Measurements from ENCODE around the gene GPR156. TPM values are rescaled to one million over a fixed set of nuclear protein-coding genes. Genes with fewer than 3 reads are reported as not detected.

The GPR156 gene
- total RNA-seq, 1 donor from 2014 or later = 11.7 TPM

DNA sequence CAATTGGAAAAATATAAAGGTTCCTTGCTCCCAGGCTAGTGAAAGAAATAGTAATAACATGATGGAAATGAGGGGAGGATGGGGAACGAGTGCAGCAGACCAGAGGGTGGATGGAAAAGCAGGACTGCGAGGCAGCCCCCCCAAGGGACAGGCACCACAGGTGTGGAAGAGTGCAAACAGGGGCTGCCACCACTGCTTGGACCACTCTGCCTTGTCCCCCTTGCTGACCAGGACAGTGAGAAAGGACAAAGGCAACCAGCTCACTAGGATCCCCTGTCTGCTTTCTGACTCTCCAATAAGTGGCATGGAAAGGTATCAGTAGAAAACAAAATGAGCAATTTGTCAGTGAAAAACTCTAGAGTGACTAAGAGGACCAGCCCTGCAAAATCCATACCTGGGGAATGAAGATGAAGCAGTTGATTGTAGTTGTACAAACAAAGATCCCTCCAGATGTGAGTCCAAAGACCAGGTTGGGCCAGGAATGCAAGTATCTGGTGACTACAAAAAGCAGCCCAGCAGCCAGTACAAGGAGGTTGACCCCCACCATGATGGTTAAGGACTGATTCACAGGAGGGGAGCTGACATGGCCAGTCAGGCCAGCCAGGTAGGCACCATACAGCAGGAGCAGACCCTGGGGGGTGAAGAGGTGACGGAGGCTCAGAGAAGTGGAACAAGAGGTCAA, 104.2 kb downstream of the GPR156 start:
- Mint-ChIP-seq H3K4me3 (no peak overlapping the region), H3K27me3 (ENCODE audit: low read depth) (no peaks in the 10 kb centered on the region), H3K27ac (no peak overlapping the region), H3K9me3 (no peaks in the 10 kb centered on the region), H3K4me1 (peaks cover 19% of the 10 kb centered on the region), H3K36me3 (peaks cover 2% of the 10 kb centered on the region)
- DNase-seq (ENCODE audit: low spot score in 2 of 2, unreplicated experiment in 2 of 2) = no peak
- TF ChIP-seq CTCF (IDR thresholded peaks at IDR 0.05; ENCODE audit: unreplicated experiment) = no peak

DNA sequence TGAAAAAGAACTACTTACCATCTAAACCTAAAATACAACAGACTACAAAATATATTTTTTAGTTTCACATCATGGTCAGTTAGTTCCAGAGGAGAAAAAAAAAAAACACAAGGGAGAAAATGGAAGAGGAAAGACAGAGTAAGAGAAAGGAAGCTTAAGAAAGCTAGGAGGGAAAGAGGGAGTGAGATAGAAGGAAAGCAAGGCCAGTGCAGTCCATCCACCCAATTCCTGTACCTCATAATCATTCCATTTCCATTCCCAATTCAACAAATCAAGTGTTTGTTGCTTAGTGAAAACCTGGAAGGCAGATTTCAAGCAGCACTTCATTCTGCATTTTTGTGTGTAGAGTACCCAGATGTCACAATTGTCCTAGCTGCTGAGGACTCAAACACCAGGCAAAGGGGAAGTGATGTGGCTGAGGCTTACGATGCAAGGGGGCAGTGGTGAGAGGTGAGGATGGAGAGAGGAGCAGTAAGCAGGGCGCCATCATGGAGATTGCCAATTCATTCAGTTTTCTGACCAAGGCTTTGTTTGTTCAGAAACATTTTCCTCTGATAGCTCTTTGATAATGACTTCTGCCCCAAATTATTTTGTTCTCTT, 107.2 kb downstream of the GPR156 start:
- TF ChIP-seq CTCF (IDR thresholded peaks at IDR 0.05; ENCODE audit: unreplicated experiment) = no peak
- DNase-seq (ENCODE audit: low spot score in 2 of 2, unreplicated experiment in 2 of 2) = no peak
- Mint-ChIP-seq H3K4me1 (peaks cover 17% of the 10 kb centered on the region), H3K27me3 (ENCODE audit: low read depth) (no peaks in the 10 kb centered on the region), H3K4me3 (no peak overlapping the region), H3K36me3 (peaks cover 4% of the 10 kb centered on the region), H3K27ac (peak overlapping the region; percentile 96), H3K9me3 (no peaks in the 10 kb centered on the region)

- H3K4me1 Mint-ChIP-seq = peaks cover 17% of the 10 kb centered on the region
- H3K27me3 Mint-ChIP-seq (ENCODE audit: low read depth) = no peaks in the 10 kb centered on the region
- no peaks in the 10 kb centered on the region for H3K9me3 Mint-ChIP-seq
- H3K27ac Mint-ChIP-seq = peak overlapping the region; percentile 96
- H3K36me3 Mint-ChIP-seq = peaks cover 7% of the 10 kb centered on the region
- TF ChIP-seq CTCF (IDR thresholded peaks at IDR 0.05; ENCODE audit: unreplicated experiment) = no peak
- peak in 1 of 2 experiments; percentile 43 for DNase-seq (ENCODE audit: low spot score in 2 of 2, unreplicated experiment in 2 of 2)
- peak overlapping the region; percentile 22 for H3K4me3 Mint-ChIP-seq
Observed at GRCh38 chr3:120177151-120177550, 107.9 kb downstream of the GPR156 start.

- Mint-ChIP-seq H3K27me3 (ENCODE audit: low read depth) (no peaks in the 10 kb centered on the region), H3K4me3 (no peak overlapping the region), H3K27ac (no peak overlapping the region), H3K36me3 (peaks cover 13% of the 10 kb centered on the region), H3K9me3 (no peaks in the 10 kb centered on the region), H3K4me1 (peaks cover 17% of the 10 kb centered on the region)
- no peak for DNase-seq (ENCODE audit: low spot score in 2 of 2, unreplicated experiment in 2 of 2)
- TF ChIP-seq CTCF (IDR thresholded peaks at IDR 0.05; ENCODE audit: unreplicated experiment) = no peak
Observed at GRCh38 chr3:120174811-120175539, 110.0 kb downstream of the GPR156 start.

DNA sequence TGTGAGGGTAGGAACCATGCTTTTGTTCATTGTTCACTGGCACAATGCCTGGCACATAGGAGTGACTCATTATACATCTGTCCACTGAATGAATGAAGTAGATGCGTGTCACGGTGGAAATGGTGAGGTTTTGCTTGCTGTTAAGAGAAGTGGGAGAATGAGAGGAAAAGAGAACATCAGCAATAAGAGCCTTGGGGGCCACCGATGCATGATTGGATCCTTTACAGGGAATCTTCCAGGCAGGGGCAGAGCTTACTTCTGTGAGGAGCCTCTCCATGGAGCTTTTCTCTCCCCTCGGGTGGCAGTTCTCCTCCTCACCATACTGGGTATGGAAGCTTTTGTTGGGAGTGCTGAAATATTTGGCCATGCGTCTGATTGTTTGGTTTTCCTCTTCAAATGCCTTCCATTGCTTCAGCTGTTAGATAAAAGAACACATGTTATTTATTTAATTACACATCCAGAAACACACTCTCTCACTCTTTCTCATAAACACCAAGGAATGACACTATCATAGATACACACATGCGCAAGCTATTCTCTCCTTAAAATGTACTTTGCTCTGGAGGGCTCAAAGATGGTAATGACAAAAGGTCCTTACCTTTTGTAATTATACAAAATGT, 111.9 kb downstream of the GPR156 start:
- no peak overlapping the region for H3K4me3 Mint-ChIP-seq
- no peak for TF ChIP-seq CTCF (IDR thresholded peaks at IDR 0.05; ENCODE audit: unreplicated experiment)
- no peaks in the 10 kb centered on the region for H3K27me3 Mint-ChIP-seq (ENCODE audit: low read depth)
- H3K9me3 Mint-ChIP-seq = no peaks in the 10 kb centered on the region
- H3K27ac Mint-ChIP-seq = no peak overlapping the region
- H3K4me1 Mint-ChIP-seq = peaks cover 16% of the 10 kb centered on the region
- no peak for DNase-seq (ENCODE audit: low spot score in 2 of 2, unreplicated experiment in 2 of 2)
- H3K36me3 Mint-ChIP-seq = peaks cover 18% of the 10 kb centered on the region

Measured in mesothelial cell of epicardium (in vitro differentiated cells).